Activated CD8-positive, alpha-beta memory T cell treated with anti-CD3 and anti-CD28 coated beads for 1 hour (primary cell): ENCODE data around the gene DBH.
A peak's percentile ranks its signal among the peaks of the same experiment; 100 is the strongest.

Experiments
- DNase-seq, 2 donors: peaks; one replicate each; pipeline ENCODE4 v3.0.0-alpha.2; 2020; ENCODE audit warnings: low read depth in 1 of 2; ENCODE audit errors: extremely low read depth in 1 of 2

Gene DBH

DNA sequence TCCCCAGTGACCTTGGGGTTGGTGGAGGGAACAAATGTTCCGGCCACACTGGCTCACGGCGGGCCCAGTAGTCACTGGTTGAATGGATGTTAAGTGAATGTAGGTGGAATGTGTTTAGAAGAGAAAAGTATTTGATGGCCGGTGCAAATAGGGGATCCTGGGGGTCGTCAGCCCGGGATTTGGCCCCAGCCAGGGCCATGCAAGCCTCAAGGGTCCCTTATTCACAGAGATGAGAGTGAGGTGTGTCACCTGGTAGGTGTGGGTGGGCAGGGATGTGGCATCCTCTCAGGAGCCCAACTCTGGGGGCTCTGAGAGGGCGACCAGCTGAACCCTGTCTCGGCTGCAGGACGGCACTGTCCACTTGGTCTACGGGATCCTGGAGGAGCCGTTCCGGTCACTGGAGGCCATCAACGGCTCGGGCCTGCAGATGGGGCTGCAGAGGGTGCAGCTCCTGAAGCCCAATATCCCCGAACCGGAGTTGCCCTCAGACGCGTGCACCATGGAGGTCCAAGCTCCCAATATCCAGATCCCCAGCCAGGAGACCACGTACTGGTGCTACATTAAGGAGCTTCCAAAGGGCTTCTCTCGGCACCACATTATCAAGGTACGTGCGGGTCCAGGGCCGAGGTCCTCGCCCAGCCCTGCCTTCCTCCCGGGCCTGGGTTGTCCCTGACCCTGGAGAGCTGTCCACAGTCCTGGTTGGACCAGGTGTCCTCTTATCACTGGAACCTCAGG is 5.9 kb downstream of the DBH start:
- no peak for DNase-seq

DNA sequence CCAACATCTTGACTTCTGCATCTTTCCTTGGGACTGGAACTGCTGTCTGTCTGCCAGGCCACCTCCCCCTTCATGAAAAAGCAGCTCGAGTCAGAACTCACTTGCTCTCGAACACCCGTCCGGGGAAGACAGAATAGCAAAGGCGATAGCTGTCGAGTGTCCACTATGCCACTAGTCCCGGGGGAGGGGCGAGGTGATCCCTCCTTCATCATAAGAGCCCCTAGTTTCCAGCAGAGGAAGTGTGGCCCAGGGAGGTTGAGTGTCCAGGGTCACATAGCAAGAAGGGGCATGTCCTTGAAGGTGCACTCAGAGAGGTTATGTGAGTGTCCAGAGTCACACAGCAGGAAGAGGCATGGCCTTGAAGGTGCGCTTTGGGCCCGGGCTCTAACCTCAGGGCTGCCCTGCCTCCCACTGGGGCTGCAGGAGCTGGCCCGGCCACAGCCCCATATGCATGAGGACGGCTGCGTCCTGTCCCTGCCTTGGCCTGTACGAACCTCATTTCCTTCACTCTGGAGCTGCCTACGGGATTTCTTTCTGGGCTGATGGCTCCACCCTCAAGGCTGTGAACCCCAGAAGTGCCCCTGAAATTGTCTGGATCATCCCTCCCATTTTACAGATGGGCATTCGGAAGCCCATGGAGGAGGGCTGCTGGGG is 6.7 kb downstream of the DBH start:
- no peak for DNase-seq

DNA sequence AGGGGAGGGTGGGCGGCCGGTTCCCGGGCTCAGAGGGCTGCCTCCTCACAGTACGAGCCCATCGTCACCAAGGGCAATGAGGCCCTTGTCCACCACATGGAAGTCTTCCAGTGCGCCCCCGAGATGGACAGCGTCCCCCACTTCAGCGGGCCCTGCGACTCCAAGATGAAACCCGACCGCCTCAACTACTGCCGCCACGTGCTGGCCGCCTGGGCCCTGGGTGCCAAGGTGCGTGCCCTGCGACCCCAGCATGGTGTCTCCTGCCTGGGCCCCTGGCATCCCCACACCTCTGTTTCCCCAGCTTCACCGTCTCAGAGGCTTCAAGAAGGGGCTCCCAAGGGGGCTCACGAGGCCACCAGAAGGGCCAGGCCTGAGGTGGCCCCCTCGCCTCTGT is 7.2 kb downstream of the DBH start:
- no peak for DNase-seq

DNA sequence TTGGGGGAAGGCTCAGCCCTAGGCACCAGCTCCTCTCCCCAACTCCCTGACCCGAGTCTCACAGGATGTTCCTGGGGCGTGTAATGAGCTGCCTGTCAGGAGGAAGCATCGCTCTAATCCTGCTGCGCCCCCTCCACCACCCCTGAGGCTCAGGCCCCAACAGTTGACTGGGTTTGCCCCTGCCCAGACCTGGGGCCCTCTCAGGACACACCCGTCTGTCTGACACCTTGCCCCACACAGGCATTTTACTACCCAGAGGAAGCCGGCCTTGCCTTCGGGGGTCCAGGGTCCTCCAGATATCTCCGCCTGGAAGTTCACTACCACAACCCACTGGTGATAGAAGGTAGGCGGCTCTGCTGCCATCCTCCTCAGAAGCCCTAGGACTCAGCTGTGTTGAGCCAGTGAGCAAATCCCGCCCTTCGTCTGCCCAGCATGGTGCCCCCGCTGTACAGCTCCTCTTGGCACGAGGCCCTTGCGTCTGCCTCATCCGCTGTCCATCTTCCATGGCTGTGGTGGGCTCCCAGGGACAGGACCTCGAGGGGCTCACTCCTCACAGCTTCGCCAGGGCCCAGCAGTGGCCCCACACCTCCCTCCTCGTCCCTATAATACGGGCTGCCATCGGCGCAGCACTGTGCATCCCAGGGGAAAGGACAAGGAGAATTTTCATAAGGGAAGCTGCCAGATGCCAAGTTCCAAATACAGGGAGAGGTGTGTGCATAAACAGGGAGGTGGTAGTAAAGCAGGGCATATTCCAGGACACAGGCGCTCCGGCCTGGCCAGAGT is 8.0 kb downstream of the DBH start:
- DNase-seq: no peak

DNA sequence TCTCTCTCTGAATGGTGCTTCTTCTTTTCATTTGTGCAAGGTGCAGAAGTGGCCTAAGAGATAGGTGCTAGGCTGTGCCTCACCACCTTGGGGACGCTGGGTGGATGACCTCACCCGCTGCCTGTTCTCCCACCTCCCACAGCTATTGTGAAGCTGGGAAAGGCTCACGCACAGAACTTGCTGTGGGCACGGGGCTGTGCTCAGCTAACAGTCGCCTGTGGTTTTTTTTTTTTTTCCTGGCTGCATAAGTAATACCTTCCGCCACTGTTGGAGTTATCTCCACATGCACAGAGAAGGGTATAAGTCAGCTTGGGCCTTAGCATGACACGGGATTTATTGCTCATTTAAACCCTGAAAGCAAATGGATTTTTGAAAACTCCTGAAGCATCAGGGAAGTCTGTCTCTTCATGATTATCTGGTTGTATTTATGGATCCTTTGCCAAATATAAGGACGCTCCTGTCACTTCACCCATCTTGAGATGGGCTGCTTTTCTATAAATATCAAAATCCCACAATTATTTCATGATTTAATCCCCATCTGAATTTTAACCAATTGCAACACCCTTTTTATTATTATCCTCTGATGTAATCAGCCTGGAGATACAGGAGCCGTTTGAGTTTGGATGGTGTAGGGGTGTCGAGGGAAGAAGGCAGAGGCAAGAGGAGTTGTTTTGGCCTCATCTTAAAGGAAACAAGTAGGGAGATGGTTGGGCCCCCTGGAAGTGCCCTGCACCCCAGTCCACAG is 9.0 kb downstream of the DBH start:
- DNase-seq: no peak

DNA sequence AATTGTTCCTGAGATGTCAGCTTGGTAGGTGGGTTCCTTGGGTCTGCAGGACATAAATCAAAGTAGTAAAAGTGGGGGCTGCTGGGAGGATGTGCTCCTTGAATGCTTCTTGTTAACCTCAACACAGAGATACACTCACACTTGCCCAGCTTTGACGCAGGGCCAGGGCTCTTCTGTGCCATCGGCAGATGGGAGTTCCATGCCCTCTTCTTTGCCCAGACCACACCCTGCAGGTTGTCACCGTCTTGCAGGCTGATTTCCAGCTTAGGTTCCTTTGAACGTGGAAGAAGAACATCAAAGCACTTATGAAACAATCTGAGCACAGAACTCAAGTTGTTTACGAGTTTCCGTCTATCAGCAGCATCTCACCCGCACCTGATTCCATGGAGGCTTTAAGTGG is 11.0 kb downstream of the DBH start:
- no peak for DNase-seq

DNA sequence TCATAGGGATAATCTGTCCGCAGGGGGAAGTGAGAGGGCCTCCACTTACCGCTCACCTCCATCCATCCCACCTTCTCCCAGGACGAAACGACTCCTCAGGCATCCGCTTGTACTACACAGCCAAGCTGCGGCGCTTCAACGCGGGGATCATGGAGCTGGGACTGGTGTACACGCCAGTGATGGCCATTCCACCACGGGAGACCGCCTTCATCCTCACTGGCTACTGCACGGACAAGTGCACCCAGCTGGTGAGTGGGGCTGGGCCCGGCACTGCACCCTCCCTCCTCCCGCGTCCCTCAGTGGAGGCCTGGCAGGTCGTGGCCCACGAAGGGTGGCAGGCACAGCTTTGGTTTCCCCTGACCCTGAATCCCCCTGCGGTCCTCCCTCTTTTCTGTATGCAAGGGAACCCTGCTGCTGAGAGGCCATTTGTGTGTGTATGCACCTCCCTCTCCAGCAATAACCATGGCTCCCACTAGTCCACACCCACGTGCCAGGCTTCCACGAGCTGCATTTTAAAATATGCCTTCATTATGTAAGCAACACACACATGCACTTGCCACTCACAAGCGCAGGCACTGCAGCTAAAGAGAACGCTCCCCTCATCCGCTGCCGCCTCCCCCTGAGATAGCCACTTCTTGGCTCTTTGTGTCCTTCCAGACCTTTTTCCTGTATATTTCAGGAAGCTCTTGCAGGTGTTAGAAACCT is 11.8 kb downstream of the DBH start:
- DNase-seq: no peak

DNA sequence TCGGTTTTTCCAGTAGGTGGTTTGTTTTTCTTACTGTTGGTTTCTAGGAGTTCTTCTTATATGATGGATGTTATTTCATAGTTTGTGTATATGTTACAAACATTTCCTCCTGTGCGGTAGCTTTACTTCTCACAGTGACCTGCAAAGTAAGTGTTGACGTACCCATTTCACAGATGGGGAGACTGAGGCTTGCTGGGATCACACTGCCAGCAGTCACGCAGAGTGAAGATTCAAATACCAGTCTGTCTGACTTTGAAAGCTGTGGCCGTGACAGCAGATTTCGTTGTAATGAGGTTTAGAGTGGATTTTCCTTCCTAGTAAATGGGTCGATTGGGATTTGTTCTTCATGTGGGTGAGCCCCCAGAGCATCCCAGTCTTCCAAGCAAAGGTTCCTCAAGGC is 13.0 kb downstream of the DBH start:
- DNase-seq: no peak

DNA sequence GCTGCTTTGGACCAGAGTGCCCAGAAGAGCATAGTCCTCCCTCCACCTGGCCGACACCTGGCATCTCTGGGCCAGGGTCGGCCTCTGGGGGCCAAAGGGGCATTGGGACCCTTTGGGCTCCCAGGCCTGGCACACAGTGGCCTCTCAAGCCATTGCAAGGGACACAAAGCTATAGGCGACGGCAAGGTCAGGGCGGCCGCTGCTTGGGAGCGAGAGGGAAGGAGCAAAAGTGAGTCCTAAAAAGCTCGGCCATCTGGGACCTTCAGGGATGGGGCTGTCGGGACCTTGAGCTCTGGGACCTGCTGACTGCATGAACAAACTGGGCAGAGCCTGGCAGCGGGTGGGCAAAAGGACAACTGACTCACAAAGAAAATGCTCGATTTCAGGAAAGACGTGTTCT is 13.9 kb downstream of the DBH start:
- no peak for DNase-seq

DNA sequence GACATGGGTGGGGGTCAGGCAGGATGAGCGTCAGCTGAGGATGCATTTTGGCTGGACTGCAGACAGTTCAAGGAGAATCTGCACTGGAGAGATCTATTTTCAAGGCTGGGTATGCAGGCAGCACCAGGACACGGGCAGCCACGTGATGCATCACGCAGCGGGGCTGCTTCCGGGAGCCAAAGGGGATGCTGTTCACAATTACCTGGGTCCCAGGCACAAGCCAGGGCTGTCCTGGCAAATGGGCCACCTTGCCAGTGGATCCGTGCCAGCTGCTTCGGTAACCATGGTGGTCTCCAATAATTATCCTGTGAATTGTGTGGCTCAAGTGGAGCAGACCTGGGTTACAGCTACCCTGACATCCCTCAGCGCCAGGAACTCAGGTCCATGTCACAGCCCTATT is 17.5 kb downstream of the DBH start:
- DNase-seq: no peak

DNA sequence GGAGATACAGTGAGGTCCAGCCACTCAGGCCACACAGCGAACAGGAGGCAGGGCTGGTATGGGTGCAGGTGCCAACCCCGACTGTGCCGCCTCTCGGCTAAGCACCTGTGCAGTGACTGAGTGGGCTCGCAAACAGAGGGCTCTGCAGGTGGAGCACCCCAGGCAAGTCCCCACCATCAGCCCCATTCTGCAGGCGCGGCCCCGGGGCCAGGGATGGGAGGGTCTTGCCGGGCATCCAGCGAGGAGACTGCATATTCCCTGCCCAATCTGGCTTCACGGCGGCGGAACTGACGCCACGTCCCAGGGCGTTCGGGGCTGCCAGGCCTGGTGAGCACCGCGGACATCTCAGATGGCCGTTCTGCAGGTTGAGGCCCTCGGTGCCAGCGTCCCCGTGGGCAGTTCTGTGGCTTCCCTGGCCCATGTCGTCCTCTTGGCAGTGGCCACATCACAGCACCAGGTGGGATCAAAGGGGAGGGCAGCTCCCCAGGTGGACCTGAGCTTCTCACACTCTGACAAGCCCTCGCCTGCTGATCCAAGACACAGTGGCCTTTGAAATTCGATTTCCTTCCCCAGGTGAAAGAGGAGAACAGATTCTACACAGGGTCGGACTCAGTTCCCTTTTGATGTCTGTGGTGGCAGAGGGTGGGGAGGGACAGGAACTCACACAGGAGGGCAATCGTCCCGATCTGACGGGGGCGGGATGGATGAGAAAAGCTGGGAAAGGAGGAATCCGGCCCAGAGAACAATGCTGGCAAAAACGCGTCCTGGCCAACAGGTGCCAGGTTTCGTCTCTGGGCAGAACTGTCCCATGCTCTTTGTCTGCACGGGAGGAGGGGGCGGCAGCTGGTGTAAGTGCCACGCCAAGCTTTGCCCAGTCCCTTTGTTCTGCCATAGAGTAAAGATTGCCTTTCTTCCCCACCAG is 18.8 kb downstream of the DBH start:
- DNase-seq: no peak

DNA sequence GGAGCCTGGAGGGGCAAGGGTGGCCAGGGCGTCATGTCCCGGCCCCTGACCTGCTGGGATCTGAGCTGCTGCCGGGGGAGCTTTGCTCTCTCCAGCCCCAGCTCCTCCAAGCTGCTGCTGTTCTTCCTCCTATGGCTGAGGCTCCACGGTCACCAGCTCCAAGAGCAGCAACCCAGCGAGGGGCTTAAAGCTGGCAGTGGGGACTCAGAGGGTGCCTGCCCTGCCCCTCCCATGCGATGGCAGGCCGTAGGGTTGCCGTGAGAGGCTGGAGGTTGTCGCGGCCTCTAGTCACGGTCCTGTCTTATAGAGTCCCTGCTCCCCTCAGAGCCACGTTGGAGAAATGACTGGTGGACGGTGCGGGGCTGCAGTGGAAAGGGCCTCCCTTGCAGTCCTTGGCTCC is 19.5 kb downstream of the DBH start:
- DNase-seq: no peak

DNA sequence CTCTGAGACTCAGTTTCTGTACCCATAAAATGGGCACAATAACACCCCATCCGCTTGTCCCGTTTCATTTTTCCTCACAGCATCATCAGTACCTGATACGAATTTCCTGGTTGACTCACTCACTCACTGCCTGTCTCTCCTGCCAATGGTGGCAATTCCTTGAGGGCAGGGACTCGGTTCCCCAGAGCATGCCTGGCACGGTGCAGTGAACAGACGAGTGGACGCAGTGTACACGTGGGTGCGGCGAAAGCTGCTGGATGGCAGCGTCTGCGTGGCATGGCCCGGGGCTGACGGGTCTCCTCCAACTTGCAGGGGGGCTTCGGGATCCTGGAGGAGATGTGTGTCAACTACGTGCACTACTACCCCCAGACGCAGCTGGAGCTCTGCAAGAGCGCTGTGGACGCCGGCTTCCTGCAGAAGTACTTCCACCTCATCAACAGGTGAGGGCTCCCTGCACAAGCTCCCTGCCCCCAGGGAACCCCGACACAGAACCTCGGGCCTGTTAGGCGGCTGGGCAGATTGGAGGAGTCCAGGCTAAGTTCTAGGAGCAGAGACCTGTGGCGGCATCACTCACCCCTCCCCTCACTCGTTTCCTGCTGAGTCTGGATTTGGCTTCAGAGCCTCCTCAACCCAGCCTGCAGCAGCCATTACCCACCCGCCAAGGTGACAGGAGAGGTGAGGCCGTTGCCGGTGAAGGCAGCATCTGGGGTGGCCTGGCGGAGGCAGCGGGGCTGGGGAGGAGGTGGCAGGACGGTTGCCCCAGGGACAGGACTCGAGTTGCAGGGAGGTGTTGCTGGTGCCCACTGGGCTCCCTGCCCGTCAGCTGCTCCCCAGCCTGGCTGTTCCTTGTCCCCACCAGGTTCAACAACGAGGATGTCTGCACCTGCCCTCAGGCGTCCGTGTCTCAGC is 20.3 kb downstream of the DBH start:
- DNase-seq: peak in 1 of 2 donors; percentile 17

DNA sequence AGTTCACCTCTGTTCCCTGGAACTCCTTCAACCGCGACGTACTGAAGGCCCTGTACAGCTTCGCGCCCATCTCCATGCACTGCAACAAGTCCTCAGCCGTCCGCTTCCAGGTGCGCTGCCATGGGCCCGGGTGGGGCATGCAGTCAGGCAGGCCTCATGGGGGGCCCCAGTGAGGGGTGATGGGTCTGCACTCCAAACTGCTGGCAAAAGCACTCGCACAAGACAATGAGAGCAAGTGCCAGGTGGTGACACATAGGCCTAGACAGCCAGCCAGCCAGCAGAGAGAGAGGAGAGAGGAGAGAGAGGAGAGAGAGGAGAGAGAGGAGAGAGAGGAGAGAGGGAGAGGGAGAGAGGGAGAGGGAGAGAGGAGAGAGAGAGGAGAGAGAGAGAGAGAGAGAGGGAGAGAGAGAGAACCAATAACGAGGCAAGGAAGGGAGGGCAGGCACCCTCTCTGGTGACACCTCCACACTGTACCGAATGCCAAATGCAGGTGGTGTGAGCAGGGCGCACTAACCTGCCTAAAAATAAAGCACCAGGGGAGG is 21.0 kb downstream of the DBH start:
- no peak for DNase-seq

DNA sequence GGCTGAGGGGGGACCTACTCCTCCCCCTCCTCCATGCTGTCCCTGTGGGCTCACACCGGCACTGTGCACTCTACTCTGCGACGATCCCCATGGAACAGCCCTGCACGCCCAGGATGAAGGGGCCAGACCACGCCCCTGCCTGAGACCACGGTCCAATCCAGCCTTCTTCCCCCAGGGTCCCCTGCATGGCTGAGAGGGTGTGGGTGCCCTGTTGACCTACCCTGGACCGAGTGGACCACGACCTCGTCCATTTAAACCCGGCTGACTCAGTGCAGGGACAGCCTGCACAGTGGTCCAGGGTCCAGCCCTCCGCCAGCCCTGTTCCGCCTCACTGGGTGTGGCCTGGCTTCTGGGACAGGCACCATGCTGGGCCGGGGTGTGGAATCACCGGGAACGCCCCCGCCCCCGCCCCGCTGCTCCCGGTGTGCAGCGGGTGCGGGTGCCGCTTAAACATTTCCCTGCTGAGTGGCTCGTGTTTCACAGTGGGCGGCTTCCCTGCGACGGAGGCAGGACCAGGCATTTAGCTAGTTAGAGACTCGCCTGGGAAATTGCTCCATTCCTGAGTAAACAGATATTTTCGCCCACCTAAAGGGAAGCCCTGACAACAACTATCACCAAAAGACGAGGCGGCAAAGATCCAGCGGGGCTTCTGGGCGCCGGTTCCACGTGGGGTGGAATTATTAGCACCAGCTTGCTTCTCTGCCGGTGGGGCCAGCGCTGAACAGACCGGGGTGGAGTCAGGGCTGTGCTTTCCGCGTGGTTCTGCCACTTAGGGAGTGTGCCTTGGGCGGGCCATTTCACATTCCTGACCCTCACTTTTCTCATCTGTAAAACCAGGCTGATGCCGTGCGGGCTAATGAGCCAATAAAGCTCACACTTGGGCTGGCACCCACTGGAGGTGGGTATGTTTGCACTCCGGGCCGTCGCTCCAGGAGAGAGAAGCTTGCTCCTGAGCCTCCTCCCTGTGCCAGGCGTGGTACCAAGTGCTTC is 22.6 kb downstream of the DBH start:
- no peak for DNase-seq

DNA sequence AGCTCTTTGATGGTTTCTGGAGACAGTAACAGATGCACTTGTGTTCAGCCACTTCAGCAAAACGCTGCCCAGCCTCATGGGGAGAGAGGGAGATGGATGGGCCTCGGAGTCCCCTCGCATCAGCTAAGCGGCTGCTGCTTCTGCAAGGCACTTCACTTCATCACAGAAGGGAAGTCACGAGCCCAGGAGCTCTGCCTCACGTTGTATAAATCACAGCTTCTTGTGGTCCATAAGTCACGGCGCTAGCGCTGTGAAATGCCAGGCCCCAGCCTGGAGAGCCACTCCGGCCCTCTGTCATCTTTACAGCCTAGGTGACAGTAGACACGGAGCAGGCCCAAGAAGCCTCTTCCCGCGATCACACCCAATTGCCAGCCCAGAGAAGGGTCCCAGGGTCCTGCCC is 23.4 kb downstream of the DBH start:
- no peak for DNase-seq

DNA sequence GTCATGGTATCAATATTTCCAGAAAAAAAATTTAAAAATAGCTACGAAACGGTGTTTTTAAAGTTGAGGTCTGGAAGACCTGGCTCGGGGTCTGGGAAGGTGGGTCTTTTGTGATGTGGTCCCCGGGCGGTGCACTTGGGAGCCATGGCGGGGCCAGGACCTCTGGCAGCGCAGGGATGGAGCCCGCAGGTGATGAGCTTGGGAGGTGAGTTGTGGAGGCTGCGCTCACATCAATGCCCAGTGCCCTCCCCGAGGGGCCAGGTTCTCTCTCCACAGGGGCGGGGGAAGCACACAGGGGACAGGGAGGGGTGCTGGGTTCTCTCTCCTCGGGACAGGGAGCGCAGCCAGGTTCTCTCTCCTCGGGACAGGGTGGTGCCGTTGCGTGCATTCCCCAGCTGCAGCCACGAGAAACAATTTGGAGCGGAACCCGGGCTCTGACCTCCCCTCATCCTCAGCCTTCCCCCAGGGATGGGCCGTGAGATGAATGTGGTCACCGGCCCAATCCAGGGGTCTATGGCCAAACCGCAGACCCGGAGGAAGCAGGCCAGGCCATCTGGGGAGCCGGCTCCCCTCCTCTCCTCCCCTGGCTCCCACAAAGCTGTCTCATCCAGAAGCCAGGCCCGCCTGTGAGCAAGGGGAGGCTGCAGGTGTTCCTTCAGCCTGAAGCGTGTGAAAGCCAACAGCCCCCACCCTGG is 25.8 kb downstream of the DBH start:
- DNase-seq: no peak
